Measurements from ENCODE around the gene KIF5B.
"Not testable (repeated sequence)": the region's sequence is repeated elsewhere in the genome, so short reads cannot be mapped to it uniquely, and the experiment has no call there.

KIF5B gene

GRCh38 chr10:32057036-32057372 lies 779 bp upstream of the KIF5B start:
- DNase-seq, result no peak

GRCh38 chr10:32055478-32056135 lies 618 bp downstream of the KIF5B start:
- DNase-seq, result no peak

DNA sequence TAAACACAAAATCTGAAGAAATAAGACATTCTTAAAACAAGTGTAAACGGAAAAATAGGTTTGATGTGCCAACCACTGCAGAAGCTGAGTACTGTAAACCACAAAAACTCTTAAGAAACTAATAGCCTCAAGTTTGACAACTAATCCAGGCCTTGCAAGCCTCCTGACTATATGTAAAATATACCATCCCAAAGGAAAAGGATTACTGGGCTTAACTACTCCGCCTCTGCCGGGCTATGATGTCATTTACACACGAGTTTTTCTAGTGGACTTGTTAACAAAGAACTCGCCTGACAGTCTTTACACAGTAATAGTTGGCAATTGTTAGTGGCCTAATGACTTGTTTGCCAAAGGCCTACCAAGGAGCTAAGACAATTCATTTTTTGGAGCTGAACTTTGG lies 2.1 kb downstream of the KIF5B start:
- DNase-seq, result no peak

DNA sequence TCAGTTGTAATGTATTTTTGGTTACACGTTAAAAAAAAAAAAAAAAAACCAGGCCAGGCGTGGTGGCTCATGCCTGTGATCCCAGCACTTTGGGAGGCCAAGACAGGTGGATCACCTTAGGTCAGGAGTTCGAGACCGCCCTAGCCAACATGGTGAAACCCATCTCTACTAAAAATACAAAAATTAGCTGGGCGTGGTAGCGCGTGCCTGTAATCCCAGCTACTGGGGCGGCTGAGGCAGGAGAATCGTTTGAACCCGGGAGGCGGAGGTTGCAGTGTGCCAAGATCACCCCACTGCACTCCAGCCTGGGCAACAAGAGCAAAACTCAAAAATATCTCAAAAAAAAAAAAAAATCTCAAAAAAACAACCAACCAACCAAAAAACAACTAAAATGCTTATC lies 2.8 kb downstream of the KIF5B start:
- not testable (repeated sequence) for DNase-seq

DNA sequence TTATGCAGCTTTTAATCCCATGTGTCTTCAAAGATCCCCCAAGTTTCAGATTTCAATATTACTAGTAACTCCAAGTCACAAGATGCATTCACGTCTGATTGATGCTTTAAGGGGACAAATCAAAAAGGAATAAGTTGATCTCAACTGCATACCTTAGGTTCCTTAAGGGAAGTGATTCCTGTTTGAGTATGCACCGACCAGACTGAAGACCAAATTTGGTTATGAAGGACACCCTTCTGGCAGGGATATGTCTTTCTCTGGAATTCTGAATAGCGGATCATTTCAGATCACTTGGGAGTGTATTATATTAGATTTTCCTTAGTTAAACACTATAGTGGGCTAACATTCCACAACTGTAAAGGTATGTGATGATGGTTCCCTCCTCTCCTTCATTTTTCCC lies 4.3 kb downstream of the KIF5B start:
- no peak for DNase-seq

- DNase-seq, result no peak
Observed at GRCh38 chr10:32050177-32050576, 6.0 kb downstream of the KIF5B start.

GRCh38 chr10:32049113-32049512 lies 7.1 kb downstream of the KIF5B start:
- no peak for DNase-seq

GRCh38 chr10:32048282-32048681 lies 7.9 kb downstream of the KIF5B start:
- DNase-seq, result no peak

DNA sequence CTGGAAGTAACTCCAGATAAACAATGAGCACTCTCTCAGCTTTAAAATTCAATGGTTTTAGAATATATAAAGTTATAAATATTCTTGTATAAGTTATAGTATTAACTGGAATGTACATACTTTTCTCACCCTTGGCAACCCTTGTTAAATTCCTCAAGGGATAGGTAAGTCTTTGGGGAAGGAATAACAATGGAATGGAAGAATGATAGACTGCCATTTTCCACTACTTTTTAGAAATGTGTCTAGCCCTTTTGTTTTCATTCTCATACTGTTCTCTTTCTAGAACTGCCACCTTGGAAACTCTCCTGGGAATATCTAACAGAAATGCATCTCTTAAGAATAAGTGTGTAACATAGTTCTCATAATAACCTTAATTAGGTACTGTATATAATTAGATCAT lies 8.3 kb downstream of the KIF5B start:
- no peak for DNase-seq

GRCh38 chr10:32046151-32046550 lies 10.1 kb downstream of the KIF5B start:
- no peak for DNase-seq

- not testable (repeated sequence) for DNase-seq
Observed at GRCh38 chr10:32042730-32043129, 13.5 kb downstream of the KIF5B start.

DNA sequence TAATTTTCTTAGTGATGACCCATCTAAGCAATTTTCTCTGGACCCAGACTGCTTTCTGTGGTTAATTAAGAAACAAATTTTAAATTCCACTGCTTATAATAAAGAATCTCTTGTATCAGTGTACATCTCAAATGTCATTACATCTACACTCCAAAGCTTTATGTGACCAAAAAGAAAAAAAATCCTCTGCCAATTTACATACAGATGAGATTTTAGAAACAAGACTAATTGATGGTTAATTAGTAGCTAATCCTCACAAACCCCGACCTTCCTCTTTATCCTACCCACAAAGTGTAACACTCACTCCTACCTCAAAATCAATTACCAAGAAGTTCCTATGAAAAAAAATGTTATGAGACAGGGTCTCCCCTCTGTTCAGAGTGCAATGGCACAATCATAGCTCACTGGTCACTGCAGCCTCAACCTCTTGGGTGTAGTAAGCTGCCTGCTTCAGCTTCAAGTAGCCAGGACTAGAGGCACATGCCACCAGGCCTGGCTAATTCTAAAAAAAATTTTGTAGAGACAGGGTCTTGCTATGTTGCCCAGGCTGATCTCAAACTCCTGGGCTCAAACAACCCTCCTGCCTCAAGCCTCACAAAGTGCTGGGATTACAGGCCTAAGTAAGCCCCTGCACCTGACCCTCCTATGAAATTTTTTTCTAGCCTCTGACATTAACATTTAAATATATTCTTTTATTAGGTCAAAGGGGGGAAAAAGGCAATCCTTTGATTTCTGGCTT lies 14.8 kb downstream of the KIF5B start:
- DNase-seq, result no peak

- DNase-seq, result no peak
Observed at GRCh38 chr10:32039734-32040133, 16.5 kb downstream of the KIF5B start.

GRCh38 chr10:32038777-32039176 lies 17.4 kb downstream of the KIF5B start:
- DNase-seq, result no peak

GRCh38 chr10:32036922-32037321 lies 19.3 kb downstream of the KIF5B start:
- DNase-seq, result no peak

DNA sequence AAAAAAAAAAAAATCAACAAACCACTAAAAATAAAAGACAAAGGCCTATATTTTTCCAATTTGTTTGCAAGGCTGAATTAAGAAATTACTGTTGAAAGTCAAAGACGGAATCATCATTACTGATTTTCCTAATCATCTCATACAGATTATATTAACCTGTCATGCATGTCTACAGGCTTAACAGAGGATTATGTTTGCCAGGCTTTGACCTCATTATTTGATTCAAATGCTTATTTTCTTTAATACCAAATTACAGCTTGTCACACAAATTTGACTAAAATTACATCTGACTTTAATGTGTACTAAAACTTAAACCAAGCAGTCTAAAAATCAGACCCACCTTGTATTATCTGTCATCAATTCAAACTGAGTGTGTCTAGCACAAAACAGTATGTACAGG lies 21.2 kb downstream of the KIF5B start:
- DNase-seq, result no peak

DNA sequence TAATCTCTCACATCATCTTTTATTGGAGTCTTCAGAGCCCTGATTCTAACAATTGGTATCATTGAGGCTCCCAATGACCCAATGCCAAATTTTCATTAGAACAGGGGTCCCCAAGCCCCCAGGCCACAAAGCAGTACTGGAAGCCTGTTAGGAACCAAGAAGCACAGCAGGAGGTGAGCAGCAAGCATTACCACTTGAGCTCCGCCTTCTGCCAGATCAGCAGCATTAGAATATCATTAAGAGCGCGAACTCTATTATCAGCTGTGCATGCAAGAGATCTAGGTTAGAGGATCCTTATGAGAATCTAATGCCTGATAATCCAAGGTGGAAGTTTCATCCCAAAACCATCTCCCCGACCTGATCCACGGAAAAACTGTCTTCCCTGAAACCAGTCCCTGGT lies 23.1 kb downstream of the KIF5B start:
- DNase-seq, result no peak

GRCh38 chr10:32031920-32032319 lies 24.3 kb downstream of the KIF5B start:
- no peak for DNase-seq

GRCh38 chr10:32031424-32031823 lies 24.8 kb downstream of the KIF5B start:
- no peak for DNase-seq

GRCh38 chr10:32028710-32029109 lies 27.5 kb downstream of the KIF5B start:
- no peak for DNase-seq

DNA sequence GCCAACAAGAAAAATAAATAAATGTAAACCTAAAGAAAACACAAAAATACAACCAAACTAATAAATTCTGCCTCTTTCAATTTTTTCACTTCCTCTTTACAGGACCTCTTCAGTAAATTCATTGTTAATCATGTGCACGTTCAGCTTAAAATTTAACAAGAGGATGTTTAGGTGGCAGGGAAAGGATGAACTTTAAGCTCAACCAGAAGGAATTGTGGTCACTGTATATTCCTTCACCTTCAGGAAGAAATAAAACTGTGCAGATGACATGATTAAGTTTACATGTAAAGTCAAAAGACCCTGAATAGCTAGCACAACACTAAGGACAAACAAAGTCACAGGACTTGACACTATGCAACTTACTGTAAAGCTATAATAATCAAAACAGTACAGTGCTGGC lies 33.0 kb downstream of the KIF5B start:
- DNase-seq, result no peak

DNA sequence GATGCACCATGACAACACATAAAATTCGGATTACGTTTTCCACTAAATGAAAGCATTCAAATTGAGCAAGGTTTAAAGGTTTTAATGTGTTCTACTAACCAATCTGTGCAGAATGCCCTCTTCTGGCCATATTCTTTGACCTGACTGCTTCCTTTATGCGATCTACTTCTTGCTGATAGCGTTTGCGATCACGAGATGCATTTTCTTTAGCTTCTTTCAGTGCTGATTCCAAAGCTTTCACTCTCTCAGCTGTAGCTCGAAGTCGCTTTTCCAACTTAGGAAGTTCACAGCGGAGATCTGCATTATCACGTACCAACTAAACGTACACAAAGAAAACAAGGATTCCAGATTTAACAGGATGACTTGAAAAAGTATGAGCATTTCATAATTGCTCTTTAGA lies 39.2 kb downstream of the KIF5B start:
- DNase-seq, result no peak

- no peak for DNase-seq
Observed at GRCh38 chr10:32015386-32015785, 40.8 kb downstream of the KIF5B start.

GRCh38 chr10:32007026-32007425 lies 49.2 kb downstream of the KIF5B start:
- DNase-seq, result no peak

GRCh38 chr10:32005050-32005449 lies 51.2 kb downstream of the KIF5B start:
- no peak for DNase-seq

Measured in activated T-cell treated with anti-CD3 and anti-CD28 coated beads, Interleukin-2, amount 50 U/mL, for 1 hour (primary cell).